ENCODE measurements around the gene CLTA. TPM values are rescaled to one million over a fixed set of nuclear protein-coding genes. Genes with fewer than 3 reads are reported as not detected.
A peak's percentile ranks its signal among the peaks of the same experiment; 100 is the strongest.

Gene CLTA
- total and polyA plus RNA-seq, 2 of the 8 experiments (the other 6 are each of a cell fraction or from before 2014, with no cell fraction given) = 137 to 236 TPM

- peaks cover 18 to 33% (median 28%) of the 10 kb centered on the region in 4 experiments for H3K27me3 ChIP-seq (replicated peaks in 1 of 4; ENCODE audit: control insufficient read depth in 3 of 4, extremely low read depth in 1 of 4, insufficient read depth in 3 of 4, low read length in 3 of 4)
- TF ChIP-seq EGR1 (IDR thresholded peaks at IDR 0.05; ENCODE audit: borderline replicate concordance, low read depth, low read length) = no peak
- TF ChIP-seq FOSL1 (IDR thresholded peaks at IDR 0.05; ENCODE audit: insufficient read depth, low read depth, low read length) = no peak
- TF ChIP-seq SIN3A (conservative IDR thresholded peaks at IDR 0.05 in 1 of 2, IDR thresholded peaks at IDR 0.05 in 1 of 2; ENCODE audit: low read depth in 1 of 2, low read length in 2 of 2) = no peak
- TF ChIP-seq RAD21 (IDR thresholded peaks at IDR 0.05 in 1 of 2, conservative IDR thresholded peaks at IDR 0.05 in 1 of 2; ENCODE audit: low read depth in 2 of 2, low read length in 2 of 2) = peak; percentile 59 to 73
- TF ChIP-seq MAFK (IDR thresholded peaks at IDR 0.05; ENCODE audit: low read depth, low read length) = no peak
- no peak for TF ChIP-seq ZNF274 (IDR thresholded peaks at IDR 0.05; ENCODE audit: borderline replicate concordance, extremely low read depth, low read length)
- no peak for TF ChIP-seq BCL11A (IDR thresholded peaks at IDR 0.05; ENCODE audit: low read depth in 2 of 2, low read length in 2 of 2)
- no peak for TF ChIP-seq KDM4A (IDR thresholded peaks at IDR 0.05; ENCODE audit: low read depth, low read length, severe bottlenecking)
- TF ChIP-seq E2F6 (IDR thresholded peaks at IDR 0.05) = no peak
- TF ChIP-seq BACH1 (IDR thresholded peaks at IDR 0.05; ENCODE audit: low read length) = no peak
Measured at GRCh38 chr9:36141288-36141687, 49.4 kb upstream of the CLTA start.

More at GRCh38 chr9:36141288-36141687, 49.4 kb upstream of the CLTA start:
- Histone ChIP-seq H4K91ac (replicated peaks; ENCODE audit: insufficient read length, low read length) (no peak overlapping the region), H2AFZ (ENCODE audit: low read length) (no peak overlapping the region), H3K9me3 (ENCODE audit: insufficient read depth in 2 of 2, low read depth in 1 of 2, low read length in 1 of 2) (peaks cover 0 to 7% of the 10 kb centered on the region in 2 experiments; a peak in 1 of 4 replicates), H3K36me3 (ENCODE audit: control insufficient read depth in 2 of 4, insufficient read depth in 4 of 4, low read length in 3 of 4) (no peaks in the 10 kb centered on the region; a peak in 1 of 8 replicates), H2BK15ac (ENCODE audit: low read length) (no peak overlapping the region), H3K56ac (replicated peaks; ENCODE audit: insufficient read length, low read depth, low read length) (no peak overlapping the region), H2BK12ac (ENCODE audit: low read depth, low read length) (no peak overlapping the region), H3K27ac (ENCODE audit: low read depth, low read length) (no peak overlapping the region), H4K5ac (ENCODE audit: insufficient read length, low read depth, low read length) (no peak overlapping the region), H3K14ac (ENCODE audit: insufficient read length) (no peak overlapping the region), H2BK20ac (ENCODE audit: low read length) (no peak overlapping the region), H4K20me1 (replicated peaks in 1 of 2; ENCODE audit: control insufficient read depth in 1 of 2, insufficient read depth in 2 of 2, low read length in 2 of 2) (peaks cover 3 to 6% of the 10 kb centered on the region in 2 experiments), H3K4ac (replicated peaks; ENCODE audit: insufficient read length, low read depth, low read length) (no peak overlapping the region), H3K4me1 (replicated peaks in 1 of 4; ENCODE audit: control insufficient read depth in 3 of 4, insufficient read depth in 4 of 4, low read length in 3 of 4) (peaks cover 0 to 7% (median under 1%) of the 10 kb centered on the region in 4 experiments; a peak in 4 of 7 replicates), H2BK5ac (ENCODE audit: low read depth, low read length) (no peak overlapping the region), H4K8ac (ENCODE audit: extremely low read depth, insufficient read depth, low read length) (no peak overlapping the region), H2BK120ac (replicated peaks; ENCODE audit: low read depth, low read length) (no peak overlapping the region), H3K79me1 (ENCODE audit: low read depth, low read length) (no peaks in the 10 kb centered on the region), H3K23ac (ENCODE audit: insufficient read length) (no peak overlapping the region), H3K4me3 (ENCODE audit: extremely low read depth in 1 of 4, insufficient read depth in 2 of 4, low read depth in 3 of 4, low read length in 4 of 4) (no peak overlapping the region), H3K18ac (ENCODE audit: extremely low read depth, low read length) (no peak overlapping the region), H3K4me2 (ENCODE audit: insufficient read depth in 1 of 2, low read depth in 2 of 2, low read length in 2 of 2) (no peak overlapping the region), H3K9ac (replicated peaks in 1 of 4; ENCODE audit: extremely low read depth in 1 of 4, low read depth in 3 of 4, low read length in 3 of 4) (no peak overlapping the region), H2AK5ac (ENCODE audit: low read depth, low read length) (no peak overlapping the region), H3K23me2 (ENCODE audit: low read depth, low read length) (peaks cover 12% of the 10 kb centered on the region), H3K79me2 (ENCODE audit: control insufficient read depth in 1 of 2, insufficient read depth in 2 of 2, low read length in 2 of 2) (no peaks in the 10 kb centered on the region)
- CTCF ChIA-PET (ENCODE audit: partially characterized antibody) = interaction anchor here (0.6 to 6.7 kb wide), 10 partner anchors 9 to 186 kb away, joined by 3 to 58 read pairs (median 8); partner anchors contain the start of genes CCIN and CLTA
- POLR2A ChIA-PET (ENCODE audit: partially characterized antibody) = interaction anchor here (3.7 kb wide), 1 partner anchor 24 kb away, joined by 19 read pairs; no protein-coding TSS in a partner anchor
- 81% methylated on average over 4 of the region's 4 CpGs; no CpG with 5 or more reads in 1 of the 2 experiments for WGBS, 2 experiments (ENCODE audit: extremely low coverage in 1 of 2, insufficient coverage in 1 of 2, insufficient read length in 1 of 2, insufficient replicate concordance in 2 of 2, low coverage in 1 of 2, low lambda C conversion rate in 2 of 2, missing lambda C conversion rate in 1 of 2)
- no peak for DNase-seq (ENCODE audit: low read depth in 1 of 2, low spot score in 2 of 2)
- no peak for FAIRE-seq

Data from H1 (cell line).